NT2/D1 (cell line): ENCODE measurements around the gene REV1.

Experiments used
- SUZ12 ChIP-seq: IDR thresholded peaks from 2 replicates; pipeline ENCODE4 v1.6.1; 2011; ENCODE audit not compliant: insufficient read length, insufficient read depth; ENCODE audit errors: extremely low read depth
- YY1 ChIP-seq: IDR thresholded peaks from 2 replicates; pipeline ENCODE4 v1.6.1; 2011; ENCODE audit not compliant: insufficient read length, insufficient read depth

DNA sequence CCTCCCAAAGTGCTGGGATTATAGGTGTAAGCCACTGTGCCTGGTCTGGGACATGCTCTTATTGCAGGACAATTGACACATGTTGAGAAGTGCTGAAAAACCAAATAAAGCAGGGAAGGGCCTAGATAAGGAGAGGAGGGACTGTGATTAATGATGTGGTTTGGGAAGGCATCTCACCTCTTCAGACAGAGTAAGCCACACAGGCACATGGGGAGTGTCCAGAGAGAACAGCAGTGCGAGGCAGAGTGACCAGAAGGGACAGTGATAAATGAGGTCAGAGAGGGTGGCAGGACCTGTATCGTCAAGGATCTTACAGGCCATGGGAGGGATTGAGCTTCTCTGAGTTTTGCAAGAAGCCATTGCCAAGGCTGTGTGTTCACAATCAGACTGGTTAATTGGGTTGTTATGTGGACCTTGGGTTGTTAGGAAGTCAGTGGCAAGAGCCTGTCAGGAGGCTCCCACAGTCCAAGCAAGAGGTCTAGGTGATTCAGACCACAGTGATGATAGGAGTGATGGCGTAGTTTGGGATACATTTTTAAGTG lies 94.2 kb downstream of the REV1 start:
- no peak for TF ChIP-seq YY1
- TF ChIP-seq SUZ12 = no peak
